NCI-H146 treated with DMSO at 0.1 percent for 48 hours (cell line): ENCODE measurements around the gene MRPS7.

Source experiments
- DNase-seq: peaks from one replicate; lab custom pipeline; 2025; ENCODE audit not compliant: unreplicated experiment; lab: John Stamatoyannopoulos, UW

The MRPS7 gene

DNA sequence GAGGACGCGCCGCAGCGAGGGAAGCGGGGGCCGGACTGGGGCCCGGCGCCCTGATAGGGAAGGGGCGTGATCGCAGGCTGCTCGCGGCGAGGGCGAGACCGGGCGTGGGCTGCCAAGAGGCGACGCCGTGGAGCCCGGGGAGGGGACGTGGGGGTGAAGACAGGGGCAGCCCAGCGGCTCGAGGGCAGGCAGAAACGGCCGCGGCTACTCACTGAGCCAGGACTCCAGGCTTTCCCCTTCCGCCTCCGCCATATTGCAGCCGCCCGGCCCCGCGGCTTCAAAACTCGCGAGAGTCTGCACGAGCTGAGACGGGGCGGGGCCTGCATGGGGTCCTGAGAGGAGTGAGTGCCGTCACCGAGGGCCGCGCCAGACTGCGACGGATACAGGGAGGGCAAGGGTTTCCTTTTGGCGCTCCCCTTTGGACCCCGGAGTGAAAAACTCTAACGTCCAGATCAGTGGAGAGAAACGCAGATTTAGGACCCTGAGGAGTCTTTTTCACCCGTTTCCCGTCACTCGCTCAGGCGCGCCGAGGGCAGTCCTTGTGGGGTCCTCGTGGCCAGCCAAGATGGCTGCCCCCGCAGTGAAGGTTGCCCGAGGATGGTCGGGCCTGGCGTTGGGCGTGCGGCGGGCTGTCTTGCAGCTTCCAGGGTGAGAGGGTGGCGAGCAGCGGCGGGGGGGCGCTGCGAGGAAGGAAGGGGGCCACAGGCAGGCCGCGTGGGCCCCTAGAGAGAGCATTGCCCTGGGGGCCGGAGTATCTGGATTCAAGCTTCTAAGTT lies at the start of gene MRPS7, which contains the start of gene GGA3:
MRPS7 (plus strand) TSS at position 544 of the 776 bp plus-strand sequence; CDS start at position 566, 22 bp downstream.
GGA3 (minus strand) TSS at position 271 of the 776 bp plus-strand sequence; CDS start at position 252, 19 bp downstream.
- peak; percentile 81 for DNase-seq

DNA sequence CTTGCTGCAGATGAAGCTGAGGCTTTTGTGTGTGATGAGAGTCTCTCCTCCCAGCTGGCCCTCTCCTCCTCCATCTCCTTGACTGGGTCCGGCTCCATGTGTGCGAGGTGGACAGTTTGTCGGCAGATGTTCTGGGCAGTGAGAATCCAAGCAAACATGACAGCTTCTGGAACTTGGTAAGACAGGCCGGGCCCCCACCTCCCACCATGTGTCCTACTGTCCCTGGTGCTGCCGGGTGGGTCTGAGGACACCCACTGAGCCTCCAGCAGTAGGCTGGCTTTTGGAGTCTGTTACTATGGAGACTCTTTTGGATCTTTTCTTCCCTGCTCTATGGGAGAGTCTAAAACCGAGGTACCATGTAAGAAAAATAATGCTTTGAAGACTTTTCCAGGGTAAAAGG lies 43.5 kb upstream of the MRPS7 start:
- no peak for DNase-seq

GRCh38 chr17:75219815-75220214 lies 41.9 kb upstream of the MRPS7 start:
- DNase-seq: no peak

DNA sequence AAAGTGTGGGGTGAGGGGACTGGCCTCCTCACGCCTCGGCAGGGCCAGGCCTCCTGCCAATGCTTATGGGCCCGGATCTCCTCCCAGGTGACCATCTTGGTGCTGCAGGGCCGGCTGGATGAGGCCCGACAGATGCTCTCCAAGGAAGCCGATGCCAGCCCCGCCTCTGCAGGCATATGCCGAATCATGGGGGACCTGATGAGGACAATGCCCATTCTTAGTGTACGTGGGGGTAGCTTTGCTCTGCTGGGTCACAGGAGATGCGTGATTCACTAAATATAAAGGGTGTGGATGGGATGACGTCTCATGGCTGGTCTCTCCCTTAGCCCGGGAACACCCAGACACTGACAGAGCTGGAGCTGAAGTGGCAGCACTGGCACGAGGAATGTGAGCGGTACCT lies 36.7 kb upstream of the MRPS7 start:
- DNase-seq: no peak

- DNase-seq: no peak
These were observed 34.0 kb upstream of the MRPS7 start for GRCh38 chr17:75227729-75228128.

DNA sequence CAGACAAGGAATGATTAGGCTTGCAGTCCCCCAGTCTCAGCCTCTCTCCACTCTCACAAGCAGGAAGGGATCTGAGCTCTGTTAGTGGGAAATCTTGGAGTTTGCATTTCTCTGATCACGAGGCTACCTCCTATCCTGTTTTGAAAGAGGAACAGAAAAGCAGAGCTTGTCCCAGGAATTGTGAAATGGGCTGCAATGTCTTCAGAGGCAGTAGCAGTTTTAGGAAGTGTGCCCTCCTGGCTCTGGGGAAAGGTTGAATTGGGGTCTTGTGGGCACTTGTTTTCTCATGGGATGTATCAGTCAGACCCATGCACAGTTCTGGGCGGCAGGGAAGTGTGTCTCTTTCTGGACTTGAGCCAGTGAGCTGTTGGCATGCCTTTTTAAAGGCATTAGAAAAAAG lies 33.4 kb upstream of the MRPS7 start:
- no peak for DNase-seq

DNA sequence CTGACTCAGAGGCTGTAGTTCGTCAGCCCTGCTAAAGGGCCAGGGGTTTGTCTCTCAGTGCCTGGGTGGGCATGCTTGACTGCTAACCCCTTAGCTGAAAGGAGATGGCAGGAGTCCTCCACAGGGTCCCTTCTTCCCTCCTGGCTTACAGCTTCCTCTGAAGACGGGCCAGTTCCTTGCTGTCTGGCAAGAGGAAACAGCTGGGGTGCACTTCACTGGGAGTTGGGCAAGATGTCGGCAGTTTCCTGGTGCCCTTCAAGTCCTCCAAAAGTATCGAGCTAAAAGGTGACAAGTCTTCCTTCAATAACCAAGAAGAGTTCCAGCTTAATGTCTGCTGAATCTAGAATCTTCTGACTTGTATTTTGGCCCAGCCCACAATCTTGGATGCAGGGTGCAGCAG lies 32.8 kb upstream of the MRPS7 start:
- DNase-seq: no peak

GRCh38 chr17:75231071-75231470 lies 30.6 kb upstream of the MRPS7 start:
- DNase-seq: no peak

DNA sequence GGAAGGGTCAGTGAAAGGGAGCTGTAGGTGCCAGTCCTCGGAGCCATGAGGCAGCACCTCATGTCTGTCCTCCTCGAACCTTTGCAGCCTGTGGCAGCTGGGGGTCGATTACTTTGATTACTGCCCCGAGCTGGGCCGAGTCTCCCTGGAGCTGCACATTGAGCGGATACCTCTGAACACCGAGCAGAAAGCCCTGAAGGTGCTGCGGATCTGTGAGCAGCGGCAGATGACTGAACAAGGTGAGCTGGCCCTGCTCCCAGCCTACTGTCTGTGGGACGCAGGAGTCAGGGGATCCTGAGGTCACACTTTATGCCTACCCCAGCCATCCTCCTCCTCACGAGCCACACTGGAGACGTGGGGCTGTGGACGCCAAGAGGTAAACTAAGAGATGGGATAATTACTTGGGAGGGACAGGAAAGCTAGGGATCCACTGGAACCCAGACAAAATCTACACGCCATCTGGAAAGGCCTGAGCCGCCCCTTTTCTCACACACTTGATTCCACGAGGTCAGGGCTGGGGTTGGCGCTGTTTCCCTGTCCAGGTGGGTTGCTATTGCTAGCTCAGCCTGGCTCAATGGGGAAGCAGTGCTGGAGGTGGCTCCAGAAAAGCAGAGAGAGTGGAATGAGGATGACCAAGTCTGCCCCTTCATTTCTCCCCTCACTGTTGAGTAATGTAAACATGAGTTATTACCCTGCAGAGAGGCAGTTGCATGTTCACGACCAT lies 29.8 kb upstream of the MRPS7 start:
- no peak for DNase-seq

GRCh38 chr17:75232786-75233185 lies 28.9 kb upstream of the MRPS7 start:
- DNase-seq: no peak

GRCh38 chr17:75237100-75238014 lies 24.3 kb upstream of the MRPS7 start:
- DNase-seq: no peak

DNA sequence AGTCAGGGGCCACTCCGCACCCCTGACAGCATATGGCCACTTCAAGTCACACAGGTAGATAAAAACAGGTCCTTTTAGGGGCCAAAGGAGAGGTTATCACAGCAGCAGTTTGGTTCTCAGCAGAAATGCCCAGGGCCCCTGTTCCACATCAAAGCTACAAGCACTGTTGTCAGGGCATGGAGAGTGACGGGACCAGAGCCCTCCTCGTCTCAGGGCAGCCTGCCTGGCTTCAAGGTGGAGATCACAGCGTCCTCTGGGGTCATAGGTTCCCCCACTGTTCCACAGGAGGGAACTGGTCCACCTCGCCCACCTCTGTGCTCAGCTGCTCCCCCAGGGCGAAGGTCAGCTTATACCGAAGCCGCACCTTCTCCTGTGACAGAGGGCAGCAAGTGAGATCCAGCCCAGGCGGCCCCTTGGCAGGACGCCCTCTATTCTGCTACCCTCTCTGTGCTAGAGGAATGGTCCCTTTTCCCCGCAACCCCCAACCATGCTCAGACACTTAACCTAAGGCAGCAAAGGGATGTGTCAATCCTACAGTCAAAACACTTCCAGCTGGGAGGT lies 23.6 kb upstream of the MRPS7 start:
- no peak for DNase-seq

- DNase-seq: peak; percentile 11
These were observed 22.9 kb upstream of the MRPS7 start for GRCh38 chr17:75238684-75239191.

DNA sequence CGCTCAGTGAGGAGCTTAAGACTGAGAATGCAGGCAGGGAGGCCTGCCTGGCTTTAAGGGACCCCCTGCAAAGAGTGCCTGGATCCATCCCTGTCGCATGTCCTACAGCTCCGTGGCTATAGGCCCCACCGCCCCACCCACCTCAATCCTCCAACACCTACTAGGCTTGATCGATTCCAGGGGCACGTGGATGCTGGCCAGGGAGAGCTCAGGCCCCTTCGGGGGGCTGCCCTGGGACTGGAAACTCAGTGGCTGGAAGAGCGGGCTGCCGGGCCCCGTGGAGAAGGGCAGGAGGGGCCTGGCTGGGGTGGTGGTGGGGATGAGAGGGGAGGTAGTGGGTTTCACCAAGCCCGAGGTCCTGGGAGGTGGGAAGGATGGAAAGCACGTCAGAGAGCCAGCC lies 22.5 kb upstream of the MRPS7 start:
- DNase-seq: no peak

- no peak for DNase-seq
These were observed 21.8 kb upstream of the MRPS7 start for GRCh38 chr17:75239778-75240393.

DNA sequence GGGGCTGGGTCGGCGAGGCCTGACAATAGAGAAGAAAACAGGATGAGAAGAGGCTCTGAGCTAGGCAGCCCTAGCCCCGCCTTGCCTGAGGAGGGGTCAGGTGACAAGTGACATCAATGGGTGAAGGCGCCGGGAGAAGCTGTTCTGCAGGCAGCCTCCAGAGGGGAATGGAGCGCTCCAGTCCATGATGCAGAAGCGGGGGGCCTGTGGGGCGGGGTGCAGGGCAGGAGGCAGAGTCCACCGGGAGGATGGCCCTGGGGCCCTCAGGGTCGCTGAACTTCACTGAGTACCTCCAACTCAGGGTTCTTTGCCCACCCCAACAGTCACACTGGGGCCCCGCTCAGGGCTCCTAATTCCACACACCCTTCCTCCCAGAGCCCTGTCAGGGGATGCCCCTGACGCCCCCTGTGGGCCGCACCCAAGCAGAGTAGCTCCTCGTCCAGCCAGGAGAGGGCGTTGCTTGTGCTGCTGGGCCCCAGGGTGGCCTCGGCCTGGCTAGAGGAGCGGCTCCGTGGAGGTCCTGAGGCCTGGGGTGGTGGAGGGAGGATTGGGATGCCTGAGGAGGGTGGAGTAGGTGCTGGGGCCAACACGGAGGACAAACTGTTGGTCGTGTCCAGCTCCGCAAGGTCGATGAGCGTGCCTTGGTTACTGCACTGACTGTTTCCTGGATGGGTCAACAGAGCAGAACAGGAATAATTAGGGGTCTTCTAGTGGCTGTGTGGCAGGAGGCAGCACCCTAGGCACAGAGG lies 21.1 kb upstream of the MRPS7 start:
- no peak for DNase-seq

GRCh38 chr17:75241143-75241430 lies 20.6 kb upstream of the MRPS7 start:
- no peak for DNase-seq

GRCh38 chr17:75241502-75241901 lies 20.2 kb upstream of the MRPS7 start:
- DNase-seq: no peak

DNA sequence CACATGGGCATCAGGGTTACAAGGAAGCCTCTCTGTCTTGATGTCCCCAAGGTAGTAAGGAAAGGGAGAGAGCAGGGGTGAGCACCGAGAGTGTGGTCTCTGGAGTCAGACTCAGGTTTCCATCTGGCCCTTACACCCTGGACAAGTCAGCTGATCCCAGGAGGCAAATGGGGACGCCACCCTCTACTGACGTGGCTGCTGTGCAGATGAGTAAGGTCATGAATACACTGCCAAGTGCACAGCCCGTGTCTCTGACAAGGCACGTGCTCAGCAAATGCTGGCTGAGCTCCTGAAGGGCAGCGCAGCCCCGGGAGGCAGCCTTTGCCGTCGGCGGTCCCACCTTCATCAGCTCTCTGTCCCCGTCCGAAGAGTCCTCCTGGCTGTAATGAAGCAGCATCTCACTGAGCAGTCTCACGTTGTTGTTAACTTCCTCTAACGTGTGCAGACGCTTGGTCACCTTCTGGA lies 19.7 kb upstream of the MRPS7 start:
- DNase-seq: no peak
